H9 (cell line): ENCODE results near the gene NIN. TPM values are rescaled to one million over a fixed set of nuclear protein-coding genes. Genes with fewer than 3 reads are reported as not detected.

Experiments
- DNase-seq: peaks from one replicate; pipeline ENCODE4 v3.0.0-alpha.2; 2017
- H2AFZ ChIP-seq: one replicate; pipeline ENCODE4 v1.6.1; 2013; ENCODE audit warnings: mild to moderate bottlenecking, low read length, control low read depth, moderate library complexity
- H2AK5ac ChIP-seq: 2 replicates; pipeline ENCODE4 v1.6.1; 2013; ENCODE audit warnings: low read length, control low read depth, mixed read lengths; ENCODE audit not compliant: insufficient read length
- H2BK120ac ChIP-seq: one replicate; pipeline ENCODE4 v1.6.1; 2013; ENCODE audit warnings: low read depth, mild to moderate bottlenecking, low read length, control low read depth, inconsistent platforms; ENCODE audit not compliant: poor library complexity, severe bottlenecking
- H2BK12ac ChIP-seq: 2 replicates; pipeline ENCODE4 v1.6.1; 2013; ENCODE audit warnings: low read length, control low read depth, mixed read lengths, low read depth; ENCODE audit not compliant: insufficient read length
- H2BK15ac ChIP-seq: 2 replicates; pipeline ENCODE4 v1.6.1; 2013; ENCODE audit warnings: low read depth, low read length, control low read depth
- H2BK20ac ChIP-seq: one replicate; pipeline ENCODE4 v1.6.1; 2013; ENCODE audit warnings: low read depth, mild to moderate bottlenecking, low read length, control low read depth, inconsistent platforms; ENCODE audit not compliant: poor library complexity, severe bottlenecking
- H2BK5ac ChIP-seq: 2 replicates; pipeline ENCODE4 v1.6.1; 2013; ENCODE audit warnings: low read length, control low read depth, mixed read lengths; ENCODE audit not compliant: insufficient read length
- H3K14ac ChIP-seq: 2 replicates; pipeline ENCODE4 v1.6.1; 2013; ENCODE audit warnings: low read length, control low read depth; ENCODE audit not compliant: insufficient read depth
- H3K18ac ChIP-seq: 2 replicates; pipeline ENCODE4 v1.6.1; 2013; ENCODE audit warnings: low read depth, mild to moderate bottlenecking, mixed read lengths, low read length, control low read depth; ENCODE audit not compliant: insufficient read length
- H3K23ac ChIP-seq: 2 replicates; pipeline ENCODE4 v1.6.1; 2013; ENCODE audit warnings: low read length, control low read depth, mixed read lengths, low read depth; ENCODE audit not compliant: insufficient read length
- H3K23me2 ChIP-seq: 2 replicates; pipeline ENCODE4 v1.6.1; 2013; ENCODE audit warnings: low read depth, mild to moderate bottlenecking, mixed read lengths, low read length, control low read depth; ENCODE audit not compliant: insufficient read length, poor library complexity, severe bottlenecking
- H3K27ac ChIP-seq: 2 replicates; pipeline ENCODE4 v1.5.1; 2013; ENCODE audit warnings: low read length, control low read depth, mixed read lengths, low read depth; ENCODE audit not compliant: insufficient read length
- H3K27me3 ChIP-seq: 2 replicates; pipeline ENCODE4 v1.6.1; 2013; ENCODE audit warnings: low read length, control low read depth, inconsistent platforms; ENCODE audit not compliant: insufficient read depth
- H3K4ac ChIP-seq: 2 replicates; pipeline ENCODE4 v1.6.1; 2013; ENCODE audit warnings: low read depth, mild to moderate bottlenecking, control low read depth, inconsistent platforms, low read length, moderate library complexity
- H3K4me1 ChIP-seq: 2 replicates; pipeline ENCODE4 v1.6.1; 2013; ENCODE audit warnings: low read length, control low read depth, inconsistent platforms; ENCODE audit not compliant: insufficient read depth
- H3K4me2 ChIP-seq: 2 replicates; pipeline ENCODE4 v1.6.1; 2013; ENCODE audit warnings: low read length, control low read depth, mixed read lengths; ENCODE audit not compliant: insufficient read length, insufficient read depth
- H3K56ac ChIP-seq: 2 replicates; pipeline ENCODE4 v1.6.1; 2013; ENCODE audit warnings: low read depth, mild to moderate bottlenecking, mixed read lengths, low read length, control low read depth; ENCODE audit not compliant: insufficient read length
- H3K79me1 ChIP-seq: 2 replicates; pipeline ENCODE4 v1.6.1; 2013; ENCODE audit warnings: low read depth, mild to moderate bottlenecking, moderate library complexity, low read length, control low read depth, inconsistent platforms; ENCODE audit not compliant: insufficient read depth, poor library complexity, severe bottlenecking
- H3K79me2 ChIP-seq: 2 replicates; pipeline ENCODE4 v1.6.1; 2013; ENCODE audit warnings: low read length, control low read depth, inconsistent platforms; ENCODE audit not compliant: insufficient read depth
- H3K9ac ChIP-seq: 2 replicates; pipeline ENCODE4 v1.6.1; 2013; ENCODE audit warnings: low read length, control low read depth, mixed read lengths; ENCODE audit not compliant: insufficient read length; ENCODE audit errors: extremely low read depth
- H3K9me3 ChIP-seq: one replicate; pipeline ENCODE4 v1.6.1; 2013; ENCODE audit warnings: low read depth, low read length, inconsistent platforms; ENCODE audit not compliant: control insufficient read depth
- H3T11ph ChIP-seq: one replicate; pipeline ENCODE4 v1.6.1; 2013; ENCODE audit warnings: mild to moderate bottlenecking, low read length, control low read depth, inconsistent platforms
- H4K20me1 ChIP-seq: one replicate; pipeline ENCODE4 v1.6.1; 2013; ENCODE audit not compliant: control insufficient read depth, insufficient read length, insufficient read depth
- H4K5ac ChIP-seq: 2 replicates; pipeline ENCODE4 v1.6.1; 2013; ENCODE audit warnings: low read depth, mild to moderate bottlenecking, mixed read lengths, low read length, control low read depth; ENCODE audit not compliant: insufficient read length
- H4K8ac ChIP-seq: replicated peaks from 2 replicates; pipeline ENCODE4 v1.6.1; 2013; ENCODE audit warnings: low read length, control low read depth, mixed read lengths, low read depth; ENCODE audit not compliant: insufficient read length
- H4K91ac ChIP-seq: 2 replicates; pipeline ENCODE4 v1.6.1; 2013; ENCODE audit warnings: low read depth, mild to moderate bottlenecking, moderate library complexity, mixed read lengths, low read length, control low read depth; ENCODE audit not compliant: insufficient read length
- H3K27ac Mint-ChIP-seq, 3 experiments: 2 replicates in 2 of 3; 3 replicates in 1 of 3; pipeline ENCODE4 v1.8.0; 2020 to 2021; ENCODE audit warnings: mixed read lengths in 3 of 3, mild to moderate bottlenecking in 1 of 3, moderate library complexity in 1 of 3
- H3K27me3 Mint-ChIP-seq: 2 replicates; pipeline ENCODE4 v1.8.0; 2021; ENCODE audit warnings: low read depth, mild to moderate bottlenecking, moderate library complexity, mixed read lengths
- H3K36me3 Mint-ChIP-seq, 3 experiments: 2 replicates in 2 of 3; 3 replicates in 1 of 3; pipeline ENCODE4 v1.8.0; 2020 to 2021; ENCODE audit warnings: low read depth in 3 of 3, mixed read lengths in 3 of 3; ENCODE audit not compliant: insufficient read depth in 1 of 3
- H3K4me1 Mint-ChIP-seq, 2 experiments: 2 replicates each; pipeline ENCODE4 v1.8.0; 2020; ENCODE audit warnings: mixed read lengths in 2 of 2
- H3K4me3 Mint-ChIP-seq, 2 experiments: 2 replicates in 1 of 2; 3 replicates in 1 of 2; pipeline ENCODE4 v1.8.0; 2020 to 2021; ENCODE audit warnings: mild to moderate bottlenecking in 2 of 2, mixed read lengths in 2 of 2, moderate library complexity in 1 of 2
- H3K9me3 Mint-ChIP-seq, 2 experiments: 2 replicates in 1 of 2; 3 replicates in 1 of 2; pipeline ENCODE4 v1.8.0; 2020; ENCODE audit warnings: mild to moderate bottlenecking in 2 of 2, mixed read lengths in 2 of 2, moderate library complexity in 1 of 2
- CTCF ChIP-seq: fragments of 200-600 bp; sonication (generic); conservative IDR thresholded peaks from 3 replicates; pipeline ENCODE4 v1.8.0; 2021; ENCODE audit warnings: antibody characterized with exemption, mild to moderate bottlenecking
- WGBS: extraction: QIAGEN DNeasy Blood & Tissue Kit; methylation state at CpG from one replicate; pipeline ENCODE4 v1.1.7; 2013; ENCODE audit warnings: missing lambda C conversion rate, low lambda C conversion rate, mixed read lengths; ENCODE audit not compliant: insufficient read length; ENCODE audit errors: extremely low coverage; 5-methylcytosine and 5-hydroxymethylcytosine counted together
- total RNA-seq: library from RNA; stranded (reverse); gene quantifications from 2 replicates; pipeline ENCODE4 v1.2.1, GENCODE V29; 2021

The NIN gene
- total RNA-seq, 1 experiment from 2014 or later: 18.4 TPM

- no peak overlapping the region for H2BK20ac ChIP-seq
- H4K8ac ChIP-seq: no peak overlapping the region
- H3K4me1 ChIP-seq: no peaks in the 10 kb centered on the region
- H4K5ac ChIP-seq: no peak overlapping the region
- no peak for TF ChIP-seq CTCF
- no peak overlapping the region for H2BK15ac ChIP-seq
- peaks cover 4 to 5% of the 10 kb centered on the region in 2 experiments; a peak in 3 of 4 replicates for H3K4me1 Mint-ChIP-seq
- no peak overlapping the region for H2AFZ ChIP-seq
- no peak overlapping the region for H3K27ac ChIP-seq
- no peak overlapping the region for H3K4ac ChIP-seq
- no peak for DNase-seq
- H4K91ac ChIP-seq: no peak overlapping the region
- H3K4me3 Mint-ChIP-seq: no peak overlapping the region
- no peaks in the 10 kb centered on the region for H3K79me1 ChIP-seq
- WGBS: no CpG with 5 or more reads among the region's 7 CpGs
- no peaks in the 10 kb centered on the region; a peak in 1 of 7 replicates for H3K36me3 Mint-ChIP-seq
- H3K4me2 ChIP-seq: no peak overlapping the region
- H3K23me2 ChIP-seq: no peaks in the 10 kb centered on the region
- H3K27ac Mint-ChIP-seq: peak overlapping the region in 1 of 3 experiments; percentile 40; a peak in 1 of 7 replicates
- no peak overlapping the region for H2AK5ac ChIP-seq
- H3K18ac ChIP-seq: no peak overlapping the region
- H2BK5ac ChIP-seq: no peak overlapping the region
- H3K56ac ChIP-seq: no peak overlapping the region
- H3K9ac ChIP-seq: no peak overlapping the region
- H3K9me3 Mint-ChIP-seq: no peaks in the 10 kb centered on the region
- no peak overlapping the region for H3K14ac ChIP-seq
- H3K27me3 Mint-ChIP-seq: no peaks in the 10 kb centered on the region
- H2BK120ac ChIP-seq: no peak overlapping the region
- H3K9me3 ChIP-seq: no peaks in the 10 kb centered on the region
- H2BK12ac ChIP-seq: no peak overlapping the region
- H3K23ac ChIP-seq: no peak overlapping the region
- H3K79me2 ChIP-seq: no peaks in the 10 kb centered on the region
- H3K27me3 ChIP-seq: no peaks in the 10 kb centered on the region
- no peak overlapping the region for H3T11ph ChIP-seq
- H4K20me1 ChIP-seq: no peaks in the 10 kb centered on the region
Measured at GRCh38 chr14:50717811-50718210, 113.2 kb downstream of the NIN start.
